D721Med (cell line): ENCODE data around the gene RUNX2.

ENCODE experiments used
- DNase-seq: peaks from one replicate; pipeline ENCODE4 v3.0.0; 2011; ENCODE audit warnings: low spot score; ENCODE audit not compliant: insufficient read length
- FAIRE-seq: peaks from 2 replicates; lab custom pipeline; 2011; peaks lifted over from hg19 to GRCh38; lab: Jason Lieb, UNC
- TF ChIP-seq, protein P1 (sequence below): IDR thresholded peaks from 2 replicates; pipeline ENCODE4 v1.5.1; 2012; ENCODE audit warnings: mild to moderate bottlenecking, control low read depth; ENCODE audit not compliant: insufficient read depth; ENCODE audit errors: missing control alignments

RUNX2 gene

DNA sequence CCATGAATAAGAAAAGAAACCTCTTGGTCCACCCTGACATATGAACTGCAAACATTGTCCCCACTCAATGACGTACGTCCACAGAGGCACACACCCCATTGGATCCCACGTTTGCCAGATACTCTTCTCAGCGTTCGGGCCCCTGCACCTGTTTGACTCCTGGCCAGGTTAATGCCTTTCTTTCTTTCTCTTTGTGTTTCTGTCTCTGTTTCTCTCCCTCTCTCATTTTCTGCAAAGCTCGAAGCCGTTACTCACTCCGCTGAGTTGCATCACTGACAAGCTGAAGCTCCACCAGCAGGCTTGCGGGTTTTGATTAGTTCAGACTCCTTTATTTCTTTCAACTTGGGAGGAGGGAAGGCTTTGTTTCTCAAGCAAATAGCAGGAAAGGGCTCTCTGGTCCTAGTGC, 185.1 kb downstream of the RUNX2 start:
- TF ChIP-seq, protein P1, sequence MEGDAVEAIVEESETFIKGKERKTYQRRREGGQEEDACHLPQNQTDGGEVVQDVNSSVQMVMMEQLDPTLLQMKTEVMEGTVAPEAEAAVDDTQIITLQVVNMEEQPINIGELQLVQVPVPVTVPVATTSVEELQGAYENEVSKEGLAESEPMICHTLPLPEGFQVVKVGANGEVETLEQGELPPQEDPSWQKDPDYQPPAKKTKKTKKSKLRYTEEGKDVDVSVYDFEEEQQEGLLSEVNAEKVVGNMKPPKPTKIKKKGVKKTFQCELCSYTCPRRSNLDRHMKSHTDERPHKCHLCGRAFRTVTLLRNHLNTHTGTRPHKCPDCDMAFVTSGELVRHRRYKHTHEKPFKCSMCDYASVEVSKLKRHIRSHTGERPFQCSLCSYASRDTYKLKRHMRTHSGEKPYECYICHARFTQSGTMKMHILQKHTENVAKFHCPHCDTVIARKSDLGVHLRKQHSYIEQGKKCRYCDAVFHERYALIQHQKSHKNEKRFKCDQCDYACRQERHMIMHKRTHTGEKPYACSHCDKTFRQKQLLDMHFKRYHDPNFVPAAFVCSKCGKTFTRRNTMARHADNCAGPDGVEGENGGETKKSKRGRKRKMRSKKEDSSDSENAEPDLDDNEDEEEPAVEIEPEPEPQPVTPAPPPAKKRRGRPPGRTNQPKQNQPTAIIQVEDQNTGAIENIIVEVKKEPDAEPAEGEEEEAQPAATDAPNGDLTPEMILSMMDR = no peak
- DNase-seq (no peak), FAIRE-seq (no peak)

DNA sequence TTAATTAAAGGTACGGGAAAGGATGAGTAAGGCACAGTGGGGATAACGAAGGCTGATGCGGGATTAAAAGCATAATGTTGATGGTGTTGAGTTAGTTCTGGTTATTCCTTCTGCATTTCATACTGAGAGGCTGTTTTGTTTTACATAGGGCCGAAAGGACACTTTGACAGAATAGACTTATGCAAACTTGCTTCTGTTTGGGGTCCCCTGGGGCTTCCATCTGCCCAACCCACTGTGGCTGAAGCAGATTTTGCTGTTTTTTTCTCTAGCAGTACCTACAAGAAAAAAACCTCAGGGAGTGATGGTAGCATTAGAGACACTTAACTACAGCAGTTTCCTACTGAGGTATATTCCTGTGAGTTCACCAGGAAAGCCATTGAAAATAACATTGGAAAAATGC, 185.7 kb downstream of the RUNX2 start:
- TF ChIP-seq, protein P1 = no peak
- FAIRE-seq (no peak), DNase-seq (no peak)

DNA sequence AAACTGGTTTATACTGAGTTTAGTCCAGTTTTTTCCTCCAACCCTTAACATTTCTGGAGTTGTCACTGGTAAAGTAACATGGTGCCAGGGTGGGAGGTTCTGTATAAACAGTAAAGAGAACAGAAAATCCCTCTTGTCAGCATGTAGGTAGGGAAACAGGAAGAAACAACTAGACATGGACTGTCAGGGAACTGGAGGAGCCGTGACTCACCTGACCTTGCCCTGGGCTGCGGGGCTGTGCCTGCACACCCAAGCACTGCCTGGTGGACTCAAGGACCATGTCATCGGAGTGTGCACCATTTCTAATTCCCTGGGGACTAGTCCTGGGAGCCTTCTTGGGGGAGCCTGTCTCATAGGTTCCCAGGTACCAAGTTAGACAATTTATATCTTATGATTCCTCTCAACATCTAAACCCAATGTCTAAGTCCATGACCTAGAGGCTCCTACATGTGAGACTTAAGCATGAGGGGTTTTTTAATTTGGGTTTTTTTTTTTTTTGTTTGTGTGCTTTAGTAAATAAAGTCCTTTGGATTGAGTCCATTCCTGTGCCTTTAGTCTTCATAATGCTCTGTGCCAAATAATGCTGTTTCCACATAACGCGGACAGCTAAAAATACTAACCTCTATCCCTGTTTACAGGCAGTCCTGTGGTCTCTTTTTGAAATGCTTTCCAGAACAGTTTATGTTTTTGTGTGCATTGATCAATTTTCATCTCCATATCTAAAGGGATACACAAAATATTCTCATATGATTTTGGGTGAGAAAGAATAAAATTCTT, 186.5 kb downstream of the RUNX2 start:
- TF ChIP-seq, protein P1 = no peak
- no peak for FAIRE-seq
- no peak for DNase-seq

DNA sequence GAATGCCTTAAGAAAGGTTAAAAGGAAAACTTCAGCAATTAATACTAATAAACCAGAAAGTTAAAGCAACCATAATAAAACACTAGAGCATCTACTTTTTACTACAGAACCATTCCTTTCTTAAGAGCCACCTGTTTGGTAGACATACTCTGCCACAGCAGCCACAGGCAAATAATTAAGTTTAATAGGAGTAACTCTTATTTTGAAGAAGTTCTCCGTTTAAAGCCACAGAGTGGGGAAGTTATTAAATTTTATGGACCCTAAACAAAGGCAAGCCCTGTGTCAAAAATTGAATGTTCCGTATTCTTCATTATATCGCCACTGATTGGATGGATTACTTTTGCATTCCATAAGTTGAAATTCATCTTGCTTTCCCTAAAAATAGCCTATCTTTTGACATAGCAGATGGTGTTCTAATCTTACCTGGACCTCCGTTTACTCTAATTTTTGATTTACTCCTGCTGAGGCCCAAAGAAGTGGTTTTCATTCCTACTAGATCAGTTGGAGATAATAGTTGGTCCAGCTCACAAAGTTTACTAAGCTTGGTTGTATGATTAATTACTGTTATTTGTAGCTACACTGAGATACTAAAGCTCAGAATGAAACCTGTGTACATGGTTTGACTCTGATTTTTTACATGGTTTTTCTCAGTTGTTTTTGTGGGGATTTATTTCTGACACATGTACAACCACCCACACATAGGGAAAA, 190.0 kb downstream of the RUNX2 start:
- DNase-seq = no peak
- TF ChIP-seq, protein P1 = no peak
- no peak for FAIRE-seq

DNA sequence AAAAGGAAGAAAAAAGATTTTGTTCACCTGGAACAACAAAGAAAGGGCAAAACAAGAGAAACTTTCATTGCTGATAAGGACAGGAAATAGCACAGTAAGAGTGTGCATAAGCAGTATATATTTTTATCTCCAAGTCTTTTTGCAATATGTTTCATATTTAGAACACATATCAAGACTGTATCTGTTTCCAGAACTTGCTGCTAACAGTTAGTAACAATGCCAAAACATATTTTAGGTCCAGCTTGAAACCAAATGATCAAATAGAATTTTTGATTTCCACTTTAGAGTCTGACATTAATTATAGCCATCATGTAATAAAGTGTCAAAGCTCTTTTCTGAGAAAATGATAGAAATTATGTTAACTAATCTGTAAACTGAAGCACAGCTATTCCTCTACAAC, 193.1 kb downstream of the RUNX2 start:
- DNase-seq (no peak), FAIRE-seq (peak; percentile 41)
- TF ChIP-seq, protein P1 = no peak

DNA sequence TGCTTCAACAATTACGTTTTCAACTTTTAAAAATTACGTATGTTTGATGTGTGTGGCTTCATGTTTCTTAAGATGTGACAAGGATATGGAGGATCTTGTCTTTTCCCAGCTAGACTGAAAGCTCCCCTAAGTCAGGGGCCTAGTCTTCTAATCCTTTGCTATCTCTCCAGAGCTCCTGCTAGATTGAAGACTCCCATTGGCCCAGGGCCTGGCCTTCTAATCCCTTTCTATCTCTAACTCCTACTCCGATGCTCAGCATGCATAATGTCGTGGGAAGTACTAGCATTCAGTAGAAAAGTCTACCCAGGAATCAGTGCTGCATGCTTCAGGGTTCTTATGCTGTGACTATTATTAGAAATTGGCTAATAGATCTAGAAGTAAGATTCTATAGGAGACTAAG, 194.4 kb downstream of the RUNX2 start:
- DNase-seq (peak; percentile 36), FAIRE-seq (peak; percentile 21)
- TF ChIP-seq, protein P1 = no peak

DNA sequence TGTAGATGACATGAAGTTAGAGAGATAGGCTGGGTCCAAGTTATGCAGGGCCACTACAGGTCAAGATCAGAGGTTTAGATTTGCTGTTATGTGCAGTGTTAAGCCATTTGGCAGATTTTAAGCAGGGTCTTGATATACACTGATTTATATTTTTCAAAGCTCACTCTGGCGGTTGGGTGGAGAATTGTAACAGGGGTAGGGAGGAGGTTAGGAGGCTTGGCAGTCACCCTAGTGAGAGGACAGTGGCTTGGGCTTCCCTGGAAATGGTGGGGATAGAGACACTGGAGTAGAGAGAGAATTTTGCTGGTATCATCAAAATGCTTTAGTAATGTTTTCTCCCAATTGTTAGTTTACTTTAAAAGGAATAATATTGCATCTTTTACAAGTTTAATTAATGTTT, 199.1 kb downstream of the RUNX2 start:
- DNase-seq = no peak
- FAIRE-seq = no peak
- TF ChIP-seq, protein P1 = no peak
